Uterus (tissue), 4 donors: ENCODE data around the gene MFRP. TPM values are rescaled to one million over a fixed set of nuclear protein-coding genes. Genes with fewer than 3 reads are reported as not detected.

Experiments
- DNase-seq, 2 donors: peaks; one replicate each; pipeline ENCODE4 v3.0.0-alpha.2; 2019 to 2020
- H3K27ac ChIP-seq, 2 donors: fragments of 200-600 bp; sonication (generic); 1 replicate in 1 of 2; 2 replicates in 1 of 2; pipeline ENCODE4 v1.5.1; 2016 to 2018
- H3K27me3 ChIP-seq, 2 donors: fragments of 200-600 bp; sonication (generic); one replicate each; pipeline ENCODE4 v1.5.1; 2018 to 2019; ENCODE audit warnings: control low read depth in 1 of 2
- H3K36me3 ChIP-seq, 2 donors: fragments of 200-600 bp; sonication (generic); one replicate each; pipeline ENCODE4 v1.5.1; 2019; ENCODE audit warnings: control low read depth in 1 of 2
- H3K4me1 ChIP-seq, 2 donors: fragments of 200-600 bp; sonication (generic); one replicate each; pipeline ENCODE4 v1.5.1; 2018 to 2019; ENCODE audit warnings: control low read depth in 1 of 2
- H3K4me3 ChIP-seq, 2 donors: fragments of 200-600 bp; sonication (generic); 1 replicate in 1 of 2; 2 replicates in 1 of 2; pipeline ENCODE4 v1.5.1; 2018 to 2019; ENCODE audit warnings: mild to moderate bottlenecking in 1 of 2
- H3K9me3 ChIP-seq, 2 donors: fragments of 200-600 bp; sonication (generic); one replicate each; pipeline ENCODE4 v1.5.1; 2019; ENCODE audit warnings: control low read depth in 1 of 2
- POLR2A ChIP-seq, 2 donors: fragments of 450-650 bp; IDR thresholded peaks; one replicate each; pipeline ENCODE4 v1.6.1; 2016; ENCODE audit warnings: antibody characterized with exemption in 2 of 2, mild to moderate bottlenecking in 1 of 2, moderate library complexity in 1 of 2
- intact Hi-C: fragments of 100-400 bp; cut with DNase I; formaldehyde crosslinking; loops from one replicate; pipeline ENCODE4 v1.15.1; 2023; ENCODE audit warnings: low total_unique reads
- total RNA-seq, 4 donors: library from RNA; depleted of rRNA in 3 of 4; stranded (reverse); fragments of >200 nt in 3 of 4; gene quantifications; one replicate each; pipeline versions ENCODE4 v1.1.0 to v1.2.4, GENCODE V29; 2014 to 2023
- TF ChIP-seq, protein P1 (sequence below), 4 experiments: fragments of 200-600 bp in 2 of 4; fragments of 450-650 bp in 2 of 4; sonication (generic) in 2 of 4; IDR thresholded peaks; one replicate each; pipeline ENCODE4 v1.5.1; 2016 to 2019; ENCODE audit warnings: antibody characterized with exemption in 4 of 4, mild to moderate bottlenecking in 2 of 4, moderate library complexity in 1 of 4
- donor health status: DM: yes; HTN: yes; CAD: no.

Gene MFRP
- total RNA-seq, 4 donors from 2014 or later, result 0.07 to 0.26 TPM; not detected in 2

DNA sequence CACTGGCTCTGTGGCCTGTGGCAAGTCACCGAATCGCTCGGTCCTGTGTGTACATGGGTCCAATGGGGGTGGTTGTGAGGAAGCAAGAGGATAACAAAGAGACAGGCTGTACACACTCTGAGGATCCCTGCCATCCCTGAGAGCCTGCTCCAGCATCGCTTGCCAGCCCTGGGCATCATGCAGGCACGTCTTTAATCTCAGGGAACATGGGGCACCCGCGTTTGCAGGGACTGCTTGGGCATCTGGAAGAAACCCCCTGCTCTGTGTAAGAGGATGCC, 4.5 kb downstream of the MFRP start:
- H3K4me3 ChIP-seq, result no peak overlapping the region
- no peak for TF ChIP-seq POLR2A (IDR thresholded peaks at IDR 0.05)
- TF ChIP-seq, protein P1, sequence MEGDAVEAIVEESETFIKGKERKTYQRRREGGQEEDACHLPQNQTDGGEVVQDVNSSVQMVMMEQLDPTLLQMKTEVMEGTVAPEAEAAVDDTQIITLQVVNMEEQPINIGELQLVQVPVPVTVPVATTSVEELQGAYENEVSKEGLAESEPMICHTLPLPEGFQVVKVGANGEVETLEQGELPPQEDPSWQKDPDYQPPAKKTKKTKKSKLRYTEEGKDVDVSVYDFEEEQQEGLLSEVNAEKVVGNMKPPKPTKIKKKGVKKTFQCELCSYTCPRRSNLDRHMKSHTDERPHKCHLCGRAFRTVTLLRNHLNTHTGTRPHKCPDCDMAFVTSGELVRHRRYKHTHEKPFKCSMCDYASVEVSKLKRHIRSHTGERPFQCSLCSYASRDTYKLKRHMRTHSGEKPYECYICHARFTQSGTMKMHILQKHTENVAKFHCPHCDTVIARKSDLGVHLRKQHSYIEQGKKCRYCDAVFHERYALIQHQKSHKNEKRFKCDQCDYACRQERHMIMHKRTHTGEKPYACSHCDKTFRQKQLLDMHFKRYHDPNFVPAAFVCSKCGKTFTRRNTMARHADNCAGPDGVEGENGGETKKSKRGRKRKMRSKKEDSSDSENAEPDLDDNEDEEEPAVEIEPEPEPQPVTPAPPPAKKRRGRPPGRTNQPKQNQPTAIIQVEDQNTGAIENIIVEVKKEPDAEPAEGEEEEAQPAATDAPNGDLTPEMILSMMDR (IDR thresholded peaks at IDR 0.05), result no peak
- H3K36me3 ChIP-seq, result no peaks in the 10 kb centered on the region
- H3K27ac ChIP-seq, result no peak overlapping the region
- intact Hi-C loops, result no loop called here
- H3K9me3 ChIP-seq, result no peaks in the 10 kb centered on the region
- no peaks in the 10 kb centered on the region for H3K27me3 ChIP-seq
- peaks cover 0 to 13% of the 10 kb centered on the region in 2 donors for H3K4me1 ChIP-seq
- no peak for DNase-seq

DNA sequence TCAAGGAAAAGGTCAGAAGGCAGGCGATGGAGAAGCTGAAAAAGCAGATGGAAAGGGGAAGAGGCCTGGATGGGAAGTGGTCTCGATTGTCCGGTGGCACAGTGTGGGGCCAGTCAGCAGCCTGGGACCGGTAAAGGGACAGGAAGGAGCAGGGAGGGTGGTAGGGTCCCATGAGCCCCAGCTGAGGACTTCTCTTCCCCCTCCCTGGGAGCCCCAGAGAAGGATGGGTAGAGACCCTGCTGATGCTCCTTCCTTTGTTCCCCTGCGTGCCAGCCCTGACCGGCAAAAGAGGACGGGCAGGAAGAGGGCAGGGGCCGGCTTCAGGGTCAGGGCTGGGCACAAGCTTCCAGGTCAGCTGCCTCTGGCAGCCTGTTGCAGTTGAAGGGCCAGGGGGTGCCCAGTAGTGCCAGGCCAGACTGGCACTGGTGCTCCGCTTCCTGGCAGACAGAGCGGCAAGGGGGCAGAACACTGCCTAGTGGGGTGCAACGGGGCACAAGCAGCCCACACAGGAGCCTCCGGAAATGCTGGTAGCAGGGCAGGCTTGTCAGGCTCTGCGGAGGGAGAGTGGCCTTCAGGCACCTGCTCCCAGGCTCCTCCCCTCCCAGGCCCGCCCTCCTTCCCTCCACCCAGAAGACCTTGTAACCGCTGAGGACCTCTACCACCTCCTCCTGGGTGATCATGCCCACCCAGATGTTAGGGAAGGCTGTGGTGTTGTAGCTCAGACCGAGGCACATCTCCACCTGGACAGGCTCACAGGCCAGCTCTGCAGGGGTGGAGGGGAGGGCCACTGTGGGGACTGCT, 5.1 kb downstream of the MFRP start:
- TF ChIP-seq, protein P1 (IDR thresholded peaks at IDR 0.05), result no peak
- no peak for TF ChIP-seq POLR2A (IDR thresholded peaks at IDR 0.05)
- Histone ChIP-seq H3K9me3 (no peaks in the 10 kb centered on the region), H3K4me3 (no peak overlapping the region), H3K4me1 (peaks cover 0 to 13% of the 10 kb centered on the region in 2 donors), H3K36me3 (no peaks in the 10 kb centered on the region), H3K27me3 (no peaks in the 10 kb centered on the region), H3K27ac (peak overlapping the region; percentile 83 to 95)
- intact Hi-C loops, result no loop called here
- DNase-seq, result no peak

DNA sequence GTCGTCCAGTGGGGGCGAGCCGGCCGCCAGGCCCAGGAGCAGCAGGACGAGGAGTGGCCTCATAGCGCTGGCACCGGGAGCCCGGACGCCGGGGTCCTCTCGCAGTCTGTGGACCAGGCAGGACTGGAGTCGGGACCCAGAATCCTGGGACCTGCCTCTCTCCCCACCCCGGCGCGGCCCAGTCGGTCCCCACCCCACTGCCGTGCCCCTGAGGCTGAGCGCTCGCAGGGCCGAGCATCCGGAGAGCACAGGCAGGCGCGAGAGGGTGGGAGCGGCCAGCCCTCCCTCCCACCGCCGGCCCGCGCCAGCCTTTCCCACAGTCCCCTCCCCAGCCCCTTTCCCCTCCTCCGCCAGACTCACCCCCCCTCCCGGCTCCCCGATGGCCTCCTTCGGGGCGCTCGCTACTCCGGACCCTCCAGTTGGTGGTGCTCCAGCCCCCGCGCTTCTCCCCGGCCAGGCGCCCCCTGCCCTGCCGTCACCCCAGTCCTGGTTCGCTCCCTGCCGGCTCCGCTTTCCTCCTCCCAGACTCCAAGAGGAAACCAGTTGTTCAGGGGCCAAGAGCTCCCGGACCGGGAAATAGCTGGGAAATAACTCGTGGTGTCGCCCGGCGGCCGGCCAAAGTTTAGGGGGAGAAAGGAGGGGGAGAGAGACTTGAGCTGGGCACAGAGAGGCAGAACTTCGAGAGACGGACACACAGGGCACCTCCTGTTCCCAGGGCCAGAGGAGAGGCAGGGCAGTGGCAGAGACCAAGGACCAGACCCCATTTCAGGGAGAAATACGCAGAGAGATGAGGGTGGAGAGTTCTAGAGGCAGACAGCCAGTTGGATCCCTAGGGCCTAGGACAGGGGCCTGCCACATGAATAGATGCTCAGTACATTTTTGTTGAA, 5.9 kb downstream of the MFRP start, which contains the start of gene C1QTNF5:
TSS of gene C1QTNF5 (minus strand) at position 549 of the 887 bp plus-strand sequence. CDS start at position 63, 486 bp downstream.
- DNase-seq, result peak; percentile 87 to 90
- no peaks in the 10 kb centered on the region for H3K9me3 ChIP-seq
- peaks cover 0 to 13% of the 10 kb centered on the region in 2 donors for H3K4me1 ChIP-seq
- H3K36me3 ChIP-seq, result no peaks in the 10 kb centered on the region
- intact Hi-C loops, result no loop called here
- H3K27ac ChIP-seq, result peak within 1 kb of the TSS; percentile 83 to 95
- peak within 1 kb of the TSS; percentile 49 to 63 for H3K4me3 ChIP-seq
- TF ChIP-seq, protein P1 (IDR thresholded peaks at IDR 0.05), result peak in 1 of 4 experiments; percentile 5
- peak in 1 of 2 donors; percentile 46 for TF ChIP-seq POLR2A (IDR thresholded peaks at IDR 0.05)
- H3K27me3 ChIP-seq, result no peaks in the 10 kb centered on the region

DNA sequence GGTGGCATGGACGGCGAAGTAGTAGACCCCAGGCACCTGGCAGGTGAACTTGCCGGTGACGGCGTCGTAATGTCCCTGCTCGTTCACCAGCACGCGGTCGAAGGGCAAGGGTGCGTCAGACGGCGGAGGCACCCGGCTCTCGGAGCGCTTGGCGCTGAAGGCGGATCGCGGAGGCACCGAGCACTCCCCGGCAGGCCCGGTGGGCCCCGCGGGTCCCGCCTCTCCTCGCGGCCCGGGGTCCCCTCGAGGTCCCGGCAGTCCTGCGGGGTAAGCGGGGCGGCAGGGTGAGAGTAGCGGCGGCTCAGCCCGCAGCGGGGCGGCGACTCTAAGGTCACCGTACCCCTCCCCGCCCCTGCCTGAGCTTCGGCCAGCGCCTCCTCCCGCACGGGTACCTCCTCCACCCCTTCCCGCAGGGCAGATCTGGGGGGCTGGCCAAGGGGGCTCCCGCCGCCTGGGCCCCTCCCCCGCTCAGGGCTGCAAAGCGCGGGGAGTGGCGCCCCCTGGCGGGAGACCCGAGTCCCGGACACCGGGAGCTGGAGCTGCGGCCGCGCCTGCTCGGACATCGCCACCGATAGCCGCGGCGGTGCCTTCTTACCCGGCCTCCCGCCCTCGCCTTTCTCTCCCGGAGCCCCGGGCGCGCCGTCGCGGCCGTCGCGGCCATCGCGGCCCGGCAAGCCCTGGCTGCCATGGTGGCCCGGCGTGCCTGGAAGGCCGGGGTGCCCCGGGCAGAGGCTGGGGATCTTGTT, 6.7 kb downstream of the MFRP start:
- peak; percentile 49 to 52 for TF ChIP-seq POLR2A (IDR thresholded peaks at IDR 0.05)
- TF ChIP-seq, protein P1 (IDR thresholded peaks at IDR 0.05), result peak; percentile 84 to 91 (median 90)
- peak; percentile 70 to 76 for DNase-seq
- Histone ChIP-seq H3K4me3 (peak overlapping the region; percentile 49 to 63), H3K27me3 (no peaks in the 10 kb centered on the region), H3K4me1 (peaks cover 0 to 21% of the 10 kb centered on the region in 2 donors), H3K27ac (peak overlapping the region; percentile 83 to 95), H3K9me3 (no peaks in the 10 kb centered on the region), H3K36me3 (no peaks in the 10 kb centered on the region)
- intact Hi-C loops, result loop anchor here (10.0 kb wide), 1 partner anchor 245 kb away; a partner anchor contains a TSS
